Naive thymus-derived CD4-positive, alpha-beta T cell (primary cell): ENCODE results near the gene STIP1. TPM values are rescaled to one million over a fixed set of nuclear protein-coding genes. Genes with fewer than 3 reads are reported as not detected.

Source experiments
- ATAC-seq: fragments of 150-1000 bp; cut with Tn5 transposase; 2 replicates; pipeline ENCODE4 v1.10.0; 2021; ENCODE audit warnings: mild to moderate bottlenecking, moderate library complexity
- CTCF ChIA-PET: fragments of 350-600 bp; sonication (Branson Sonifier 250); formaldehyde crosslinking; loops from one replicate; lab custom pipeline; 2021; ENCODE audit warnings: antibody characterized with exemption; lab: Charles Lee
- POLR2A ChIA-PET: fragments of 350-600 bp; sonication (Branson Sonifier 250); formaldehyde crosslinking; loops from one replicate; lab custom pipeline; 2021; ENCODE audit warnings: antibody characterized with exemption, inconsistent platforms; lab: Charles Lee
- DNase-seq, 9 donors: peaks; one replicate each; pipeline versions ENCODE4 v3.0.0 to v3.0.0-alpha.2; 2020 to 2022; ENCODE audit warnings: mixed read lengths in 1 of 9
- H3K27ac ChIP-seq: one replicate; pipeline ENCODE4 v1.7.0; 2013; ENCODE audit warnings: mild to moderate bottlenecking, low read depth, low read length, moderate library complexity
- H3K27me3 ChIP-seq, 2 donors: one replicate each; pipeline ENCODE4 v1.7.0; 2013; ENCODE audit warnings: low read length in 2 of 2, mild to moderate bottlenecking in 2 of 2, moderate library complexity in 2 of 2; ENCODE audit not compliant: control insufficient read depth in 2 of 2, insufficient read depth in 2 of 2
- H3K36me3 ChIP-seq, 3 experiments: 1 replicate in 2 of 3; 2 replicates in 1 of 3; pipeline ENCODE4 v1.7.0; 2013; ENCODE audit warnings: low read length in 3 of 3, mild to moderate bottlenecking in 3 of 3, moderate library complexity in 1 of 3; ENCODE audit not compliant: insufficient read depth in 3 of 3, control insufficient read depth in 2 of 3
- H3K4me1 ChIP-seq, 2 donors: one replicate each; pipeline ENCODE4 v1.7.0; 2013; ENCODE audit warnings: low read length in 2 of 2, mild to moderate bottlenecking in 2 of 2, moderate library complexity in 1 of 2; ENCODE audit not compliant: control insufficient read depth in 2 of 2, insufficient read depth in 2 of 2
- H3K4me3 ChIP-seq: 2 replicates; pipeline ENCODE4 v1.7.0; 2013; ENCODE audit warnings: mild to moderate bottlenecking, low read length
- H3K9me3 ChIP-seq, 3 experiments: 1 replicate in 2 of 3; 2 replicates in 1 of 3; pipeline ENCODE4 v1.7.0; 2013; ENCODE audit warnings: low read length in 3 of 3; ENCODE audit not compliant: control insufficient read depth in 2 of 3
- H3K27ac Mint-ChIP-seq, 9 donors: one replicate each; pipeline ENCODE4 v1.8.0; 2020 to 2022; ENCODE audit warnings: mixed read lengths in 9 of 9, mild to moderate bottlenecking in 8 of 9, moderate library complexity in 5 of 9, inconsistent platforms in 2 of 9
- H3K27me3 Mint-ChIP-seq, 5 donors: one replicate each; pipeline ENCODE4 v1.8.0; 2021 to 2022; ENCODE audit warnings: mixed read lengths in 5 of 5, mild to moderate bottlenecking in 1 of 5
- H3K36me3 Mint-ChIP-seq, 5 donors: one replicate each; pipeline ENCODE4 v1.8.0; 2020 to 2022; ENCODE audit warnings: mixed read lengths in 5 of 5, mild to moderate bottlenecking in 3 of 5, inconsistent platforms in 1 of 5
- H3K4me1 Mint-ChIP-seq, 7 donors: one replicate each; pipeline ENCODE4 v1.8.0; 2020 to 2022; ENCODE audit warnings: mixed read lengths in 7 of 7, mild to moderate bottlenecking in 3 of 7, inconsistent platforms in 1 of 7
- H3K4me3 Mint-ChIP-seq, 10 donors: one replicate each; pipeline ENCODE4 v1.8.0; 2020 to 2022; ENCODE audit warnings: mild to moderate bottlenecking in 10 of 10, mixed read lengths in 10 of 10, moderate library complexity in 6 of 10, inconsistent platforms in 2 of 10
- H3K9me3 Mint-ChIP-seq, 11 donors: one replicate each; pipeline ENCODE4 v1.8.0; 2020 to 2022; ENCODE audit warnings: mixed read lengths in 11 of 11, mild to moderate bottlenecking in 4 of 11, inconsistent platforms in 1 of 11, moderate library complexity in 1 of 11
- intact Hi-C, 2 donors: fragments of 100-400 bp; cut with micrococcal nuclease; formaldehyde crosslinking; loops; one replicate each; pipeline ENCODE4 v1.15.1; 2023
- polyA plus RNA-seq, 2 donors: library from polyadenylated mRNA; unstranded; fragments of 300-500 nt; fragmentation: Illumina TruSeq; gene quantifications; one replicate each; pipeline ENCODE4 v1.2.3, GENCODE V29; 2021
- total RNA-seq, 6 experiments: library from RNA in 5 of 6; stranded (reverse) in 5 of 6; gene quantifications; 1 replicate in 5 of 6; 2 replicates in 1 of 6; pipeline ENCODE4 v1.2.3 and lab custom pipeline; 2021 to 2026

The STIP1 gene
- total and polyA plus RNA-seq, 7 experiments from 2014 or later: 45.1 to 243 (median 88.8) TPM

DNA sequence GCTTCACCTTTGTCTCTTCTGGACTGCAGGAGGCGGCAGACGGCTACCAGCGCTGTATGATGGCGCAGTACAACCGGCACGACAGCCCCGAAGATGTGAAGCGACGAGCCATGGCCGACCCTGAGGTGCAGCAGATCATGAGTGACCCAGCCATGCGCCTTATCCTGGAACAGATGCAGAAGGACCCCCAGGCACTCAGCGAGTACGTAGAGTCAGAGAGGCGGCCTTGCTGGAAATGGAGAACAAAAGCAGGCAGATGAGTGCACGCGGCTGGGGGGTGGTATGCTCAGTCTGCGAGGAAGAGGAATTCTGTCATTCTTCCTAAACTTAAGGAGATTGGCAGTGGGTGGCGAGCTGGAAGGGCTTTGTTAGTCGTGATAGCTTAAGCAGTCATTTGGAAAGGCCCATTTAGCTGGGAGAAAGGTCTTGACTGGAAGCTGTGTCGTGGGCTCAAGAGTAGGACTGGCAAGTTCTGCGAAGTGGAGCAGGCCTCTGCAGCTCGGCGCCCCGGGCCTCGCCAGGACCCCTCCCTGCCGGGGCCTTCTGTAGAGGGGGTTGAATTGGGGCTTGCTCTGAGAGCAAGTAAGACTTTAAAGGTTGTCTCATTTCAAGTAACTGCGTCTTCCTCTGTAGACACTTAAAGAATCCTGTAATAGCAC, 17.6 kb downstream of the STIP1 start:
- POLR2A ChIA-PET: interaction anchor here (0.8 to 11.2 kb wide), 9 partner anchors 17 to 329 kb away, joined by 3 to 220 read pairs (median 58); partner anchors contain the start of genes CATSPERZ, CCDC88B, ESRRA and FKBP2

DNA sequence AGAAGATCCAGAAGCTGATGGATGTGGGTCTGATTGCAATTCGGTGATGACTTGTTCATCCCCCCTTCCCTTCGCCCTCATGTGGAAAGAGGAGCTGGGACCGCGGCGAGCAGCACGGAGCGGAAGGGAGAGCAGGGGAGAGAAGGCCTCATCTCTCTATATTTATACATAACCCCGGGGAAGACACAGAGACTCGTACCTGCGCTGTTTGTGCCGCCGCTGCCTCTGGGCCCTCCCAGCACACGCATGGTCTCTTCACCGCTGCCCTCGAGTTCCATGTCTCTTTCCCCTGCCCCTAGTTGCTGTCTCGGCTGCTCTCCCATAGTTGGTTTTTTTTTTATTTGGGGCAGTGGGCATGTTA, 18.1 kb downstream of the STIP1 start:
- peaks cover 0 to 63% (median 8%) of the 10 kb centered on the region in 3 experiments for H3K36me3 ChIP-seq
- Mint-ChIP-seq H3K27me3 (no peaks in the 10 kb centered on the region), H3K36me3 (peaks cover 0 to 48% (median 15%) of the 10 kb centered on the region in 5 donors), H3K4me3 (no peak overlapping the region), H3K27ac (peak overlapping the region in 7 of 9 donors; percentile 43 to 98 (median 80)), H3K4me1 (peaks cover 21 to 48% (median 36%) of the 10 kb centered on the region in 7 donors), H3K9me3 (no peaks in the 10 kb centered on the region)
- ChIA-PET CTCF (interaction anchor here (0.6 to 7.4 kb wide), 33 partner anchors 8 to 467 kb away, joined by 3 to 165 read pairs (median 5); partner anchors contain the start of genes BAD, CATSPERZ, ESRRA and FKBP2), POLR2A (interaction anchor here (0.8 to 11.2 kb wide), 13 partner anchors 14 to 329 kb away, joined by 3 to 220 read pairs (median 48); partner anchors contain the start of genes CATSPERZ, CCDC88B, DNAJC4 and ESRRA)
- no peaks in the 10 kb centered on the region for H3K9me3 ChIP-seq
- intact Hi-C loops: loop anchor here (1.0 to 2.0 kb wide), 8 partner anchors 18 to 449 kb away; partner anchors contain the start of genes DNAJC4 (in 1 of the 2), GPR137 (in 1 of the 2), NUDT22 (in 1 of the 2) and PLCB3 (in 1 of the 2)
- H3K4me1 ChIP-seq: peaks cover 28 to 32% of the 10 kb centered on the region in 2 donors
- no peak for DNase-seq
- ATAC-seq: no peak
- H3K27ac ChIP-seq: no peak overlapping the region
- H3K4me3 ChIP-seq: no peak overlapping the region
- no peaks in the 10 kb centered on the region for H3K27me3 ChIP-seq

More for the DNA sequence above, 17.6 kb downstream of the STIP1 start:
- no peak for DNase-seq
- H3K36me3 ChIP-seq: peaks cover 0 to 63% (median 8%) of the 10 kb centered on the region in 3 experiments
- H3K4me3 Mint-ChIP-seq: no peak overlapping the region
- peaks cover 0 to 47% (median 15%) of the 10 kb centered on the region in 5 donors for H3K36me3 Mint-ChIP-seq
- peaks cover 19 to 43% (median 32%) of the 10 kb centered on the region in 7 donors for H3K4me1 Mint-ChIP-seq
- peaks cover 24 to 28% of the 10 kb centered on the region in 2 donors for H3K4me1 ChIP-seq
- H3K27me3 Mint-ChIP-seq: no peaks in the 10 kb centered on the region
- intact Hi-C loops: loop anchor here (1.0 to 2.0 kb wide), 8 partner anchors 17 to 449 kb away; partner anchors contain the start of genes DNAJC4 (in 1 of the 2), GPR137 (in 1 of the 2), NUDT22 (in 1 of the 2) and PLCB3 (in 1 of the 2)
- no peak overlapping the region for H3K27ac ChIP-seq
- ATAC-seq: no peak
- no peaks in the 10 kb centered on the region for H3K27me3 ChIP-seq
- H3K27ac Mint-ChIP-seq: peak overlapping the region in 2 of 9 donors; percentile 31 to 59
- no peaks in the 10 kb centered on the region for H3K9me3 ChIP-seq
- no peaks in the 10 kb centered on the region for H3K9me3 Mint-ChIP-seq
- no peak overlapping the region for H3K4me3 ChIP-seq
- CTCF ChIA-PET: interaction anchor here (1.1 to 7.4 kb wide), 13 partner anchors 9 to 142 kb away, joined by 3 to 165 read pairs (median 16); partner anchors contain the start of genes BAD, CATSPERZ, ESRRA and NUDT22

DNA sequence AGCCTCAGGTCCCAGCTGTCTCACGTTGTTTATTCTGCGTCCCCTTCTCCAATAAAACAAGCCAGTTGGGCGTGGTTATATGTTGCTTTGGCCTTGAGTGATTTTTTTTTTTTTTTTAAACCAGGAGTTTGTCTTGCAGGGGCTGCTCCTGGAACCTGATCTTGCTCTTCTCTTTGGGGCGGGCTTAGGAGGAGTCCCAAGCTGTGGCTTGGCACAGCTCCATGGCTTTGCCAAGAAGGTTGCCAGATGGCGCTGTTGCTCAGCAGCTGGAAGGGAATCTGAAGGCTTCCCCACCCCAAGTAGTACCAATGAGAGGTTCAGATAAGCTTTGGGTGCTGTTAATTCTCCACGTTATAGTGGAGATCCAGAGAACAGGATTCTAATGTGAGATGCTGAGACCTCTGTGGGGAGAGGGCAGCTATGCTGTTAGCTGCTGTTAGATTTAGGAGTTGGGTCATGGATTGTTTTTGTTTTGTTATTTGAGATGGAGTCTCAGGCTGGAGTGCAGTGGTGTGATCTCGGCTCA, 18.6 kb downstream of the STIP1 start:
- Mint-ChIP-seq H3K36me3 (peaks cover 0 to 50% (median 15%) of the 10 kb centered on the region in 5 donors), H3K4me1 (peaks cover 25 to 51% (median 36%) of the 10 kb centered on the region in 7 donors), H3K4me3 (peak overlapping the region; percentile 27 to 87 (median 68)), H3K27me3 (no peaks in the 10 kb centered on the region), H3K27ac (peak overlapping the region; percentile 43 to 98 (median 86)), H3K9me3 (no peaks in the 10 kb centered on the region)
- CTCF ChIA-PET: interaction anchor here (0.6 to 7.4 kb wide), 38 partner anchors 9 to 577 kb away, joined by 3 to 165 read pairs (median 4); partner anchors contain the start of genes BAD, CATSPERZ, ESRRA and FKBP2
- Histone ChIP-seq H3K27ac (no peak overlapping the region), H3K36me3 (peaks cover 0 to 65% (median 8%) of the 10 kb centered on the region in 3 experiments), H3K4me1 (peaks cover 28 to 32% of the 10 kb centered on the region in 2 donors), H3K27me3 (no peaks in the 10 kb centered on the region), H3K9me3 (no peaks in the 10 kb centered on the region), H3K4me3 (no peak overlapping the region)
- POLR2A ChIA-PET: interaction anchor here (0.7 to 11.2 kb wide), 17 partner anchors 14 to 1351 kb away, joined by 3 to 220 read pairs (median 14); partner anchors contain the start of genes CATSPERZ, CCDC88B, DNAJC4 and ESRRA
- DNase-seq (peak; percentile 61 to 89 (median 83)), ATAC-seq (peak; percentile 75)
- intact Hi-C loops: loop anchor here (1.0 to 2.0 kb wide), 8 partner anchors 18 to 448 kb away; partner anchors contain the start of genes DNAJC4 (in 1 of the 2), GPR137 (in 1 of the 2), NUDT22 (in 1 of the 2) and PLCB3 (in 1 of the 2)

DNA sequence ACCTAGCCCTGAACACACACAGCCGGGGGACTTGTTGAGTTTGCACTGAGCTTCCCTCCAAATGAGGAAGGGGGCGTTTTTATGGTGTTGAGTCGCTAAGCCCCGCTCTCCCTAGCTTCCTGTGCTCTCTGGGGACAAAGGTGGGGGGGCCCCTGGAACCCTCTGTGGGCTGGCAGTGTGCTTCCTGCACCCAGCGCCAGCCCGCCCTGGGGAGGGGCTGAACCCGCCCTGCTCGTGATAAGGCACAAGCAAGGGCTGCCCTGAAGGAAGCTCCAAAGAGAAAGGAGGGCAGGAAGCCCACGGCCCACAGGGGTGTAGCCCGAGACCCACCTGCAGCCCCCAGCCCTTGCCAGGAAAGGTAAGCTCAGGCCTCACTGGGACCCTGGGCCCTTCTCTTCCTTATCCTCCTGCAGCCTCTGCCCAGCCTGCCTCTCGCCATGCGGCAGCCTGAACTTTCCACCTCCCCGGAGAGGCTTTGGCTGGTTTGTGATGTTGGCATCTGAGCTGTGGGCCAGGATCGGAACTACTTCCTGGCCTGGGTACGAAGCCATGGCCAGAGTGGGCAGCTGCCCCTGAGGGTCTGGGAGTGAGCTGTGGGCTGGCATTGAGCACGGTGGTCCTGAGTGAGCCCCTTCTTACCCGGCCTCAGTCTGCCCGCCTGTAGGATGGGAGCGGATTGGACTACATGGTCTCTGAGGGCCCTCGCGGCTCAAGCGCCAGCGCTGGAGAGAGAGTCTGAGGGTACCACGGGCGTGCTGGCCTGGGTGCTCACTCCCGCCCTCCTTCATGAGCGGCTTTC, 20.7 kb downstream of the STIP1 start, which contains the start of gene FERMT3:
FERMT3 (plus strand) TSS at position 265 of the 799 bp plus-strand sequence. CDS start 644 bp downstream, outside the sequence.
- H3K36me3 ChIP-seq: peaks cover 0 to 65% (median 8%) of the 10 kb centered on the region in 3 experiments
- H3K27ac ChIP-seq: peak within 1 kb of the TSS; percentile 88
- no peaks in the 10 kb centered on the region for H3K9me3 Mint-ChIP-seq
- peak within 1 kb of the TSS; percentile 86 to 95 (median 92) for H3K27ac Mint-ChIP-seq
- H3K27me3 Mint-ChIP-seq: no peaks in the 10 kb centered on the region
- peak within 1 kb of the TSS; percentile 89 to 96 (median 94) for H3K4me3 Mint-ChIP-seq
- H3K9me3 ChIP-seq: no peaks in the 10 kb centered on the region
- H3K4me1 Mint-ChIP-seq: peaks cover 29 to 53% (median 37%) of the 10 kb centered on the region in 7 donors
- ChIA-PET POLR2A (interaction anchor here (0.5 to 11.2 kb wide), 22 partner anchors 10 to 1616 kb away, joined by 3 to 220 read pairs (median 9); partner anchors contain the start of genes BAD, CATSPERZ, CCDC88B and DNAJC4), CTCF (interaction anchor here (0.6 to 7.4 kb wide), 16 partner anchors 8 to 1590 kb away, joined by 3 to 165 read pairs (median 11); partner anchors contain the start of genes CATSPERZ, ESRRA, FKBP2 and NUDT22)
- peak within 1 kb of the TSS; percentile 99 for H3K4me3 ChIP-seq
- H3K4me1 ChIP-seq: peaks cover 28 to 32% of the 10 kb centered on the region in 2 donors
- DNase-seq: peak; percentile 43 to 78 (median 74)
- intact Hi-C loops: loop anchor here (1.0 to 5.0 kb wide), 7 partner anchors 19 to 151 kb away; partner anchors contain the start of genes FKBP2 (in 2 of the 2), ESRRA (in 1 of the 2), GPR137 (in 1 of the 2) and NUDT22 (in 1 of the 2)
- H3K36me3 Mint-ChIP-seq: peaks cover 0 to 39% (median 15%) of the 10 kb centered on the region in 5 donors
- H3K27me3 ChIP-seq: no peaks in the 10 kb centered on the region
- ATAC-seq: peak; percentile 57
